SK-N-SH (cell line): ENCODE measurements around the gene SLC6A3.

Source experiments
- CHD2 ChIP-seq: fragments of 150-350 bp; IDR thresholded peaks from 2 replicates; pipeline ENCODE4 v1.6.1; 2018; ENCODE audit warnings: low read length; ENCODE audit not compliant: partially characterized antibody
- CTCF ChIP-seq: fragments of 200-600 bp; sonication (generic); IDR thresholded peaks from 2 replicates; pipeline ENCODE4 v1.6.1; 2017; ENCODE audit warnings: antibody characterized with exemption, mild to moderate bottlenecking, moderate library complexity
- EP300 ChIP-seq, 2 experiments: IDR thresholded peaks; 2 replicates each; pipeline versions ENCODE4 v1.4.0 to v1.6.1; 2012; ENCODE audit warnings: borderline replicate concordance in 1 of 2, low read depth in 1 of 2, low read length in 1 of 2
- EZH2phosphoT487 ChIP-seq: fragments of 200-600 bp; sonication (generic); IDR thresholded peaks from 2 replicates; pipeline ENCODE4 v1.6.1; 2017; ENCODE audit warnings: low read depth, mixed run types, mild to moderate bottlenecking, antibody characterized with exemption, moderate library complexity, borderline replicate concordance
- GABPA ChIP-seq: IDR thresholded peaks from 2 replicates; pipeline ENCODE4 v1.4.0; 2012; ENCODE audit warnings: low read depth, mild to moderate bottlenecking
- MXI1 ChIP-seq: IDR thresholded peaks from 2 replicates; pipeline ENCODE4 v1.6.1; 2012; ENCODE audit warnings: mild to moderate bottlenecking, low read depth, low read length, improper control_type of control experiment
- NFIC ChIP-seq: IDR thresholded peaks from 2 replicates; pipeline ENCODE4 v1.4.0; 2012; ENCODE audit warnings: borderline replicate concordance
- POLR2AphosphoS5 ChIP-seq: IDR thresholded peaks from 2 replicates; pipeline ENCODE4 v1.6.1; 2012; ENCODE audit warnings: low read depth, low read length
- RFX5 ChIP-seq: IDR thresholded peaks from 2 replicates; pipeline ENCODE4 v1.6.1; 2012; ENCODE audit warnings: mild to moderate bottlenecking, improper control_type of control experiment, low read length
- TCF12 ChIP-seq: IDR thresholded peaks from 2 replicates; pipeline ENCODE4 v1.4.0; 2012
- USF2 ChIP-seq: fragments of 150-350 bp; IDR thresholded peaks from 2 replicates; pipeline ENCODE4 v1.6.1; 2017; ENCODE audit warnings: antibody characterized with exemption, low read length, low read depth, borderline replicate concordance
- YY1 ChIP-seq: IDR thresholded peaks from 2 replicates; pipeline ENCODE4 v1.4.0; 2012; ENCODE audit warnings: low read depth, mild to moderate bottlenecking

- no peak for TF ChIP-seq POLR2AphosphoS5
- no peak for TF ChIP-seq EZH2phosphoT487
- TF ChIP-seq YY1: no peak
- TF ChIP-seq CTCF: no peak
- no peak for TF ChIP-seq NFIC
- TF ChIP-seq MXI1: no peak
- no peak for TF ChIP-seq TCF12
- no peak for TF ChIP-seq GABPA
- no peak for TF ChIP-seq RFX5
- TF ChIP-seq USF2: no peak
- TF ChIP-seq EP300 (IDR thresholded peaks at IDR 0.05; ENCODE audit: borderline replicate concordance in 1 of 2, low read depth in 1 of 2, low read length in 1 of 2): no peak
- no peak for TF ChIP-seq CHD2
These were observed 44.3 kb downstream of the SLC6A3 start for GRCh38 chr5:1400936-1401335.
